NCI-H1092 treated with DMSO at 0.1 percent for 48 hours (cell line): ENCODE data around the gene NAA10.

Experiments used
- DNase-seq: peaks from one replicate; lab custom pipeline; 2025; lab: John Stamatoyannopoulos, UW

NAA10 gene

GRCh38 chrX:153927922-153928760 lies 6.7 kb downstream of the NAA10 start:
- peak; percentile 98 for DNase-seq

- no peak for DNase-seq
Measured at GRCh38 chrX:153927672-153927921, 7.2 kb downstream of the NAA10 start.

GRCh38 chrX:153926858-153927671 lies 7.8 kb downstream of the NAA10 start:
- peak; percentile 60 for DNase-seq

- no peak for DNase-seq
Measured at GRCh38 chrX:153926552-153926857, 8.3 kb downstream of the NAA10 start.

GRCh38 chrX:153925739-153926551 lies 8.9 kb downstream of the NAA10 start, which contains the start of gene ARHGAP4:
Gene ARHGAP4, minus strand, starts transcription at chrX:153926264. Its CDS starts 62 bp downstream, at chrX:153926202.
- DNase-seq = no peak

- DNase-seq = no peak
Measured at GRCh38 chrX:153925387-153925738, 9.5 kb downstream of the NAA10 start.

- peak; percentile 59 for DNase-seq
Measured at GRCh38 chrX:153924149-153924861, 10.5 kb downstream of the NAA10 start.

- DNase-seq = peak; percentile 83
Measured at GRCh38 chrX:153922932-153923857, 11.6 kb downstream of the NAA10 start.

- peak; percentile 30 for DNase-seq
Measured at GRCh38 chrX:153921511-153922446, 13.1 kb downstream of the NAA10 start.

GRCh38 chrX:153921070-153921469 lies 13.8 kb downstream of the NAA10 start:
- DNase-seq = no peak

GRCh38 chrX:153920546-153920945 lies 14.3 kb downstream of the NAA10 start:
- no peak for DNase-seq

- DNase-seq = no peak
Measured at GRCh38 chrX:153919281-153919680, 15.6 kb downstream of the NAA10 start.

- no peak for DNase-seq
Measured at GRCh38 chrX:153917869-153918268, 17.0 kb downstream of the NAA10 start.

- no peak for DNase-seq
Measured at GRCh38 chrX:153913701-153914100, 21.1 kb downstream of the NAA10 start.

GRCh38 chrX:153913211-153913610 lies 21.6 kb downstream of the NAA10 start:
- DNase-seq = no peak

- no peak for DNase-seq
Measured at GRCh38 chrX:153911798-153912197, 23.0 kb downstream of the NAA10 start.

- DNase-seq = no peak
Measured at GRCh38 chrX:153910446-153910845, 24.4 kb downstream of the NAA10 start.

- no peak for DNase-seq
Measured at GRCh38 chrX:153909980-153910360, 24.9 kb downstream of the NAA10 start.

- DNase-seq = no peak
Measured at GRCh38 chrX:153909024-153909979, 25.5 kb downstream of the NAA10 start.
